ENCODE data around the gene APOL4.
A peak's percentile ranks its signal among the peaks of the same experiment; 100 is the strongest.

Gene APOL4

GRCh38 chr22:36246718-36247117 lies 45.1 kb upstream of the APOL4 start:
- Histone ChIP-seq H3K14ac (ENCODE audit: low read length) (no peak overlapping the region), H3K27ac (replicated peaks; ENCODE audit: low read length) (no peak overlapping the region), H3K4ac (ENCODE audit: low read length) (no peak overlapping the region), H3K9ac (ENCODE audit: low read depth, low read length, poor library complexity) (no peak overlapping the region), H3K79me1 (ENCODE audit: low read depth, low read length) (no peaks in the 10 kb centered on the region), H4K8ac (ENCODE audit: low read depth, low read length) (no peak overlapping the region), H3K36me3 (replicated peaks in 1 of 2; ENCODE audit: control insufficient read depth in 2 of 2, insufficient read depth in 2 of 2, low read length in 2 of 2) (no peaks in the 10 kb centered on the region), H3K23ac (ENCODE audit: low read depth, low read length, poor library complexity) (no peak overlapping the region), H3K4me2 (ENCODE audit: insufficient read depth, low read length, poor library complexity, severe bottlenecking) (no peak overlapping the region), H4K91ac (ENCODE audit: low read depth, low read length, poor library complexity) (no peak overlapping the region), H3K18ac (ENCODE audit: low read length) (no peak overlapping the region), H2BK5ac (ENCODE audit: low read length) (no peak overlapping the region), H2AK5ac (ENCODE audit: low read depth, low read length) (no peak overlapping the region), H3K4me3 (ENCODE audit: low read length in 2 of 2) (no peak overlapping the region), H3K9me3 (replicated peaks in 1 of 2; ENCODE audit: control insufficient read depth in 2 of 2, insufficient read depth in 1 of 2, low read depth in 1 of 2, low read length in 2 of 2) (peaks cover 6 to 18% of the 10 kb centered on the region in 2 donors), H2BK120ac (ENCODE audit: low read depth, low read length) (no peak overlapping the region), H2BK15ac (ENCODE audit: low read length) (no peak overlapping the region), H3K27me3 (ENCODE audit: control insufficient read depth in 3 of 3, insufficient read depth in 3 of 3, low read depth in 1 of 3, low read length in 3 of 3) (no peaks in the 10 kb centered on the region), H2BK12ac (ENCODE audit: low read length) (no peak overlapping the region), H2AFZ (ENCODE audit: low read length) (no peak overlapping the region), H3K4me1 (ENCODE audit: control insufficient read depth in 2 of 2, insufficient read depth in 1 of 2, low read depth in 1 of 2, low read length in 2 of 2) (peaks cover 0 to 2% of the 10 kb centered on the region in 2 donors)
- no CpG with 5 or more reads among the region's 3 CpGs for WGBS, 2 donors (ENCODE audit: extremely low coverage in 2 of 2, insufficient read length in 2 of 2, insufficient replicate concordance in 1 of 2)
- no peak for DNase-seq (ENCODE audit: low spot score)

GRCh38 chr22:36245805-36246356 lies 44.3 kb upstream of the APOL4 start:
- Histone ChIP-seq H2BK15ac (ENCODE audit: low read length) (no peak overlapping the region), H2AK5ac (ENCODE audit: low read depth, low read length) (no peak overlapping the region), H3K14ac (ENCODE audit: low read length) (no peak overlapping the region), H2BK5ac (ENCODE audit: low read length) (no peak overlapping the region), H3K9me3 (replicated peaks in 1 of 2; ENCODE audit: control insufficient read depth in 2 of 2, insufficient read depth in 1 of 2, low read depth in 1 of 2, low read length in 2 of 2) (peaks cover 6 to 18% of the 10 kb centered on the region in 2 donors), H3K18ac (ENCODE audit: low read length) (no peak overlapping the region), H4K8ac (ENCODE audit: low read depth, low read length) (no peak overlapping the region), H3K9ac (ENCODE audit: low read depth, low read length, poor library complexity) (no peak overlapping the region), H3K23ac (ENCODE audit: low read depth, low read length, poor library complexity) (no peak overlapping the region), H3K79me1 (ENCODE audit: low read depth, low read length) (no peaks in the 10 kb centered on the region), H3K4ac (ENCODE audit: low read length) (no peak overlapping the region), H3K4me1 (ENCODE audit: control insufficient read depth in 2 of 2, insufficient read depth in 1 of 2, low read depth in 1 of 2, low read length in 2 of 2) (peaks cover 0 to 2% of the 10 kb centered on the region in 2 donors), H3K27ac (replicated peaks; ENCODE audit: low read length) (no peak overlapping the region), H3K4me2 (ENCODE audit: insufficient read depth, low read length, poor library complexity, severe bottlenecking) (no peak overlapping the region), H4K91ac (ENCODE audit: low read depth, low read length, poor library complexity) (no peak overlapping the region), H3K27me3 (ENCODE audit: control insufficient read depth in 3 of 3, insufficient read depth in 3 of 3, low read depth in 1 of 3, low read length in 3 of 3) (no peaks in the 10 kb centered on the region), H2AFZ (ENCODE audit: low read length) (no peak overlapping the region), H3K36me3 (replicated peaks in 1 of 2; ENCODE audit: control insufficient read depth in 2 of 2, insufficient read depth in 2 of 2, low read length in 2 of 2) (no peaks in the 10 kb centered on the region), H2BK120ac (ENCODE audit: low read depth, low read length) (no peak overlapping the region), H3K4me3 (ENCODE audit: low read length in 2 of 2) (no peak overlapping the region), H2BK12ac (ENCODE audit: low read length) (no peak overlapping the region)
- no peak for DNase-seq (ENCODE audit: low spot score)
- WGBS, 2 donors (ENCODE audit: extremely low coverage in 2 of 2, insufficient read length in 2 of 2, insufficient replicate concordance in 1 of 2) = no CpG with 5 or more reads among the region's 4 CpGs

- Histone ChIP-seq H3K4me2 (ENCODE audit: insufficient read depth, low read length, poor library complexity, severe bottlenecking) (no peak overlapping the region), H3K27ac (replicated peaks; ENCODE audit: low read length) (no peak overlapping the region), H3K79me1 (ENCODE audit: low read depth, low read length) (no peaks in the 10 kb centered on the region), H3K9ac (ENCODE audit: low read depth, low read length, poor library complexity) (no peak overlapping the region), H3K4ac (ENCODE audit: low read length) (no peak overlapping the region), H2BK15ac (ENCODE audit: low read length) (no peak overlapping the region), H3K23ac (ENCODE audit: low read depth, low read length, poor library complexity) (no peak overlapping the region), H4K91ac (ENCODE audit: low read depth, low read length, poor library complexity) (no peak overlapping the region), H3K4me3 (ENCODE audit: low read length in 2 of 2) (no peak overlapping the region), H3K18ac (ENCODE audit: low read length) (no peak overlapping the region), H3K27me3 (ENCODE audit: control insufficient read depth in 3 of 3, insufficient read depth in 3 of 3, low read depth in 1 of 3, low read length in 3 of 3) (no peaks in the 10 kb centered on the region), H2AK5ac (ENCODE audit: low read depth, low read length) (no peak overlapping the region), H2BK120ac (ENCODE audit: low read depth, low read length) (no peak overlapping the region), H2BK12ac (ENCODE audit: low read length) (no peak overlapping the region), H3K14ac (ENCODE audit: low read length) (no peak overlapping the region), H2AFZ (ENCODE audit: low read length) (no peak overlapping the region), H4K8ac (ENCODE audit: low read depth, low read length) (no peak overlapping the region), H3K4me1 (ENCODE audit: control insufficient read depth in 2 of 2, insufficient read depth in 1 of 2, low read depth in 1 of 2, low read length in 2 of 2) (peaks cover 3 to 4% of the 10 kb centered on the region in 2 donors), H3K9me3 (replicated peaks in 1 of 2; ENCODE audit: control insufficient read depth in 2 of 2, insufficient read depth in 1 of 2, low read depth in 1 of 2, low read length in 2 of 2) (peaks cover 6 to 18% of the 10 kb centered on the region in 2 donors), H2BK5ac (ENCODE audit: low read length) (no peak overlapping the region), H3K36me3 (replicated peaks in 1 of 2; ENCODE audit: control insufficient read depth in 2 of 2, insufficient read depth in 2 of 2, low read length in 2 of 2) (no peaks in the 10 kb centered on the region)
- DNase-seq (ENCODE audit: low spot score) = no peak
- no CpG with 5 or more reads among the region's 5 CpGs for WGBS, 2 donors (ENCODE audit: extremely low coverage in 2 of 2, insufficient read length in 2 of 2, insufficient replicate concordance in 1 of 2)
These were observed 43.1 kb upstream of the APOL4 start for GRCh38 chr22:36244522-36245391.

DNA sequence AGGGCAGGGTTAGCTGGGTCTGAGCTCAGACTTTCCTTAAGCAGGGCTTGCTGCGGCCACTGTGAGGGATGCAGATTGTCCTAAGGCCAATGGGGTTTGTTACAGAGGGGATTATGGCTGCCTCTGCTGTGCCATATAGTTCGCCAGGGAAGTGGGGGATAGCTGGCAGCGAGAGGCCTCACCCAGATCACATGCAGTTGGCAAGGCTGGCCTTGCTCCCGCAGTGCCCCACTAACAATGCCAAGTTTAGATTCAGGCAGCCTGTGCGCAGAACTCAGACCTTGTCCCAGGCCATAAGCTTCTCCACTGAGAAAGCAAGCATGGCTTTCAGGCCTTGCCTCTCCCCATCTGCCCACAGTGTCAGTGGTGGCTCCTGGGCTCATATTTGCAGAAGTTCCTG lies 42.4 kb upstream of the APOL4 start:
- Histone ChIP-seq H3K27ac (replicated peaks; ENCODE audit: low read length) (no peak overlapping the region), H4K91ac (ENCODE audit: low read depth, low read length, poor library complexity) (no peak overlapping the region), H3K23ac (ENCODE audit: low read depth, low read length, poor library complexity) (no peak overlapping the region), H3K14ac (ENCODE audit: low read length) (no peak overlapping the region), H3K4ac (ENCODE audit: low read length) (no peak overlapping the region), H3K36me3 (replicated peaks in 1 of 2; ENCODE audit: control insufficient read depth in 2 of 2, insufficient read depth in 2 of 2, low read length in 2 of 2) (no peaks in the 10 kb centered on the region), H3K4me1 (ENCODE audit: control insufficient read depth in 2 of 2, insufficient read depth in 1 of 2, low read depth in 1 of 2, low read length in 2 of 2) (peaks cover 4 to 5% of the 10 kb centered on the region in 2 donors), H2AK5ac (ENCODE audit: low read depth, low read length) (no peak overlapping the region), H3K4me2 (ENCODE audit: insufficient read depth, low read length, poor library complexity, severe bottlenecking) (no peak overlapping the region), H2BK12ac (ENCODE audit: low read length) (no peak overlapping the region), H2AFZ (ENCODE audit: low read length) (no peak overlapping the region), H3K9me3 (replicated peaks in 1 of 2; ENCODE audit: control insufficient read depth in 2 of 2, insufficient read depth in 1 of 2, low read depth in 1 of 2, low read length in 2 of 2) (peaks cover 6 to 13% of the 10 kb centered on the region in 2 donors), H3K79me1 (ENCODE audit: low read depth, low read length) (no peaks in the 10 kb centered on the region), H3K9ac (ENCODE audit: low read depth, low read length, poor library complexity) (no peak overlapping the region), H3K4me3 (ENCODE audit: low read length in 2 of 2) (no peak overlapping the region), H2BK15ac (ENCODE audit: low read length) (no peak overlapping the region), H4K8ac (ENCODE audit: low read depth, low read length) (no peak overlapping the region), H3K18ac (ENCODE audit: low read length) (peak overlapping the region; percentile 29), H2BK5ac (ENCODE audit: low read length) (no peak overlapping the region), H3K27me3 (ENCODE audit: control insufficient read depth in 3 of 3, insufficient read depth in 3 of 3, low read depth in 1 of 3, low read length in 3 of 3) (no peaks in the 10 kb centered on the region), H2BK120ac (ENCODE audit: low read depth, low read length) (no peak overlapping the region)
- no CpG with 5 or more reads among the region's 5 CpGs for WGBS, 2 donors (ENCODE audit: extremely low coverage in 2 of 2, insufficient read length in 2 of 2, insufficient replicate concordance in 1 of 2)
- DNase-seq (ENCODE audit: low spot score) = no peak
